HG02973 (cell line): ENCODE measurements around the gene FTO.

Experiments used
- ATAC-seq: cut with Tn5 transposase; IDR thresholded peaks from one replicate; pipeline ENCODE4 v1.9.1; 2021; ENCODE audit warnings: moderate library complexity; ENCODE audit not compliant: unreplicated experiment

The FTO gene

GRCh38 chr16:54197758-54198157 lies 493.8 kb downstream of the FTO start:
- no peak for ATAC-seq

- no peak for ATAC-seq
These were observed 495.7 kb downstream of the FTO start for GRCh38 chr16:54199487-54200160.

GRCh38 chr16:54200161-54200534 lies 496.2 kb downstream of the FTO start:
- ATAC-seq: no peak

GRCh38 chr16:54200720-54201119 lies 496.8 kb downstream of the FTO start:
- ATAC-seq: no peak

- ATAC-seq: no peak
These were observed 497.2 kb downstream of the FTO start for GRCh38 chr16:54201200-54201599.
